ENCODE data around the gene USH2A.

DNA sequence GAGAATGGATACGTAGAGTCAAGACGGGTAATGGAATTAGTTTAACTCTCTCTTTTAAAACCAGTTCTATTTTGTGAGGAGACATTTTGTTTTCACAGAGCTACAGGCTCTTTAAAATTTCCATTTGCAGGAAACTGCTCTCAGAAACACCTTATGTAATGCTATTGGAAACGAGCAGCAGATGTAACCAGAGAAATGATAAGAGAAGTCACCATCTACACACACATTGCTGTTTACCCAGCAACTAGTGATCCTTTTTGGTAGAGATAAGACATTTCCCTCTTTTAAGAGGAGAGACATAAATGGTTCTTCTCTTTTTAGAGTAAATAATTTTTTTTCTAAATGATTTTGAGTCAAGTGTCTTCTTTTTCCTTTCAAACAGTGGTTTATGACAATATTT is 775.5 kb downstream of the USH2A start:
- no peak for TF ChIP-seq CTCF (IDR thresholded peaks at IDR 0.05; ENCODE audit: borderline replicate concordance, extremely low read depth, low read length, poor library complexity, severe bottlenecking)
- TF ChIP-seq EZH2 (IDR thresholded peaks at IDR 0.05; ENCODE audit: borderline replicate concordance, low read depth, low read length, severe bottlenecking) = no peak

Measured in DND-41 (cell line).